ENCODE results near the gene BNC1.
"Not testable (repeated sequence)": the region's sequence is repeated elsewhere in the genome, so short reads cannot be mapped to it uniquely, and the experiment has no call there.

Gene BNC1

DNA sequence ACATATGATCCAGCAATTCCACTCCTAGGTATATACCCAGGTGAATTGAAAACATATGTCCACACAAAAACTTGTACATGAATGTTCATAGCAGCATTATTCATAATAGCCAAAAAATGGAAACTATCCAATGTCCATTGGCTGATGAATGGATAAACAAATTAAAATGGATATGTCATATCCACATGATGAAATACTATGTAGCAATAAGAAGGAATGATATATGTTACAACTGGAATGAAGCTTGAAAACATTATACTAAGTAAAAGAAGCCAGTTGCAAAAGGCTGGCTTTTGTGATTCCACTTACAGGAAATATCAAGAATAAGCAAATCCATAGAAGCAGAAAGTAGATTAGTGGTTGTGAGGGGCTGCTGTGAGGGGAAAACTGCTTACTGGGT is 33.7 kb downstream of the BNC1 start:
- Histone ChIP-seq H3K27ac (no peak overlapping the region), H3K9ac (ENCODE audit: insufficient read length) (no peak overlapping the region), H3K4me3 (no peak overlapping the region), H3K36me3 (ENCODE audit: insufficient read depth, low read length) (no peaks in the 10 kb centered on the region), H3K9me3 (ENCODE audit: low read depth, low read length) (no peaks in the 10 kb centered on the region)
- no peak for DNase-seq (ENCODE audit: low read depth, low spot score)
- no peak for TF ChIP-seq FOXP2 (optimal IDR thresholded peaks at IDR 0.05; ENCODE audit: control extremely low read depth, extremely low read length, insufficient read depth)
- no peak for TF ChIP-seq POLR2AphosphoS5 (IDR thresholded peaks at IDR 0.05; ENCODE audit: borderline replicate concordance, low read depth, low read length)
- no peak for TF ChIP-seq EZH2 (IDR thresholded peaks at IDR 0.05)

DNA sequence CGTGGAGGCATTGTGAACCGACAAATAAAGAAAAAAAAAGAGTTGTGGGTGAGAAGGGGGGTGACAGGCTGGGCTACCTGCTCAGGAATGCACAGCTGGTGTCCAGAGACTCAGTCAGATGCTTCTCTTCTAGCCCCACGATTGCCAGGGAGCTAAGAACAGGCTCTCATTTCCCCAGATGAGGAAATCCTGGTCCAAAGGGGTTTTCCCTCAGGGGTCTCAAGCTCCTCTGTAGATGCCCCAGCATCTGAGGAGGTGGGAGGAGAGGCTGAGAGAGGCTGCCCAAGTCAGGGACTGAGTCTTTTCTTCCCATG is 35.5 kb downstream of the BNC1 start:
- H3K27ac ChIP-seq, result no peak overlapping the region
- TF ChIP-seq EZH2 (IDR thresholded peaks at IDR 0.05), result no peak
- no peak for TF ChIP-seq FOXP2 (optimal IDR thresholded peaks at IDR 0.05; ENCODE audit: control extremely low read depth, extremely low read length, insufficient read depth)
- no peak for TF ChIP-seq POLR2AphosphoS5 (IDR thresholded peaks at IDR 0.05; ENCODE audit: borderline replicate concordance, low read depth, low read length)
- H3K36me3 ChIP-seq (ENCODE audit: insufficient read depth, low read length), result no peaks in the 10 kb centered on the region
- H3K9me3 ChIP-seq (ENCODE audit: low read depth, low read length), result no peaks in the 10 kb centered on the region
- DNase-seq (ENCODE audit: low read depth, low spot score), result no peak
- H3K4me3 ChIP-seq, result no peak overlapping the region
- H3K9ac ChIP-seq (ENCODE audit: insufficient read length), result no peak overlapping the region

- Histone ChIP-seq H3K9ac (ENCODE audit: insufficient read length) (no peak overlapping the region), H3K4me3 (peak overlapping the region; percentile 45; the same call in 1 of the 2 replicates), H3K36me3 (ENCODE audit: insufficient read depth, low read length) (no peaks in the 10 kb centered on the region), H3K9me3 (ENCODE audit: low read depth, low read length) (no peaks in the 10 kb centered on the region), H3K27ac (no peak overlapping the region)
- TF ChIP-seq POLR2AphosphoS5 (IDR thresholded peaks at IDR 0.05; ENCODE audit: borderline replicate concordance, low read depth, low read length), result no peak
- no peak for TF ChIP-seq FOXP2 (optimal IDR thresholded peaks at IDR 0.05; ENCODE audit: control extremely low read depth, extremely low read length, insufficient read depth)
- TF ChIP-seq EZH2 (IDR thresholded peaks at IDR 0.05), result no peak
- DNase-seq (ENCODE audit: low read depth, low spot score), result peak; percentile 67
These were observed 36.1 kb downstream of the BNC1 start for GRCh38 chr15:83248151-83249029.

DNA sequence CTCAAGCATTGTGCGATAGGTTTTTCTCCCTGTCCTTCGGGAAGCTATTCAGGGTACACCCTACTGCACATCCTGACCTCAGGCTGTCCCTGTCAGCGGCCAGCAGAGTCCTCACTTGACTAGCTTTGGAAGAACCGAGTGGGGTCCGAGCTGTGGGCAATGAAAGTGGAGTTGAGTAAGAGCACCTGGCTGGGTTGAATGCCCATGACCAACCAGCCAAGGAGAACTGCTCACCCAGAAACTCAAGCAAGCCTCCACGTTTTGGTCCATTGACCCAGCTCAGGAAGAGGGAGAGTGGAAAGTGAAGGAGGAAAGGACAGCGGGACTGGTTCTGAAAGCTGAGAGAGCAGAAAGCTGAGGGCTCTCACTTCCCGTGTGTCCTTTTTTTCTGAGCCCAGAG is 40.8 kb downstream of the BNC1 start:
- no peak overlapping the region for H3K9ac ChIP-seq (ENCODE audit: insufficient read length)
- H3K36me3 ChIP-seq (ENCODE audit: insufficient read depth, low read length), result no peaks in the 10 kb centered on the region
- H3K27ac ChIP-seq, result no peak overlapping the region
- no peak for DNase-seq (ENCODE audit: low read depth, low spot score)
- TF ChIP-seq FOXP2 (optimal IDR thresholded peaks at IDR 0.05; ENCODE audit: control extremely low read depth, extremely low read length, insufficient read depth) (no peak), EZH2 (IDR thresholded peaks at IDR 0.05) (no peak), POLR2AphosphoS5 (IDR thresholded peaks at IDR 0.05; ENCODE audit: borderline replicate concordance, low read depth, low read length) (no peak)
- peaks cover 5% of the 10 kb centered on the region; the same call in 1 of the 2 replicates for H3K9me3 ChIP-seq (ENCODE audit: low read depth, low read length)
- H3K4me3 ChIP-seq, result no peak overlapping the region

DNA sequence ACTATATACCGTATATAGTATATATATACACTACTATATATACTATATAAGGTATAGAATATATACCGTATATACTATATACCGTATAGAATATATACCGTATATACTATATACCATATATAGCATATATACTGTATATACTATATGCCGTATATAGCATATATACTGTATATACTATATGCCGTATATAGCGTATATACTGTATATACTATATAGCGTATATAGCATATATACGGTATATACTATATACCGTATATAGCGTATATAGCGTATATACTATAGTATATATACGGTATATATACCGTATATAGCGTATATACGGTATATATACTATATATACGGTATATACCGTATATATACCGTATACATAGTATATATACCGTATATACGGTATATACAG is 54.2 kb downstream of the BNC1 start:
- no peaks in the 10 kb centered on the region for H3K9me3 ChIP-seq (ENCODE audit: low read depth, low read length)
- no peak for DNase-seq (ENCODE audit: low read depth, low spot score)
- no peaks in the 10 kb centered on the region for H3K36me3 ChIP-seq (ENCODE audit: insufficient read depth, low read length)
- no peak for TF ChIP-seq EZH2 (IDR thresholded peaks at IDR 0.05)
- no peak for TF ChIP-seq FOXP2 (optimal IDR thresholded peaks at IDR 0.05; ENCODE audit: control extremely low read depth, extremely low read length, insufficient read depth)
- no peak for TF ChIP-seq POLR2AphosphoS5 (IDR thresholded peaks at IDR 0.05; ENCODE audit: borderline replicate concordance, low read depth, low read length)
- no peak overlapping the region for H3K4me3 ChIP-seq
- no peak overlapping the region for H3K27ac ChIP-seq
- H3K9ac ChIP-seq (ENCODE audit: insufficient read length), result no peak overlapping the region

DNA sequence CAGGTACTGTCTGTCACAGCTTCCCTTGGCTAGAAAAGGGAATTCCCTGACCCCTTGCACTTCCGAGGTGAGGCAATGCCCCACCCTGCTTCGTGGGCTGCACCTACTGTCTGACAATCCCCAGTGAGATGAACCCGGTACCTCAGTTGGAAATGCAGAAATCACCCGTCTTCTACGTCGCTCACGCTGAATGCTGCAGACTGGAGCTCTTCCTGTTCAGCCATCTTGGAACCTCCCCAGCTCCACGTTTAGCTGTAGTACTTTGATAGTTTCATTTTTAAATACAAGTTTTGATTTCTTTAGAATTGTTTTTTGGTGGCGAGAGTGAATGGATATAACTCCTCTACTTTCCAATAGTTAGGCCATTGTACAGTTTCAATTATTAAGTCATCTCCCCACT is 59.0 kb downstream of the BNC1 start:
- no peak overlapping the region for H3K4me3 ChIP-seq
- no peak for TF ChIP-seq FOXP2 (optimal IDR thresholded peaks at IDR 0.05; ENCODE audit: control extremely low read depth, extremely low read length, insufficient read depth)
- TF ChIP-seq POLR2AphosphoS5 (IDR thresholded peaks at IDR 0.05; ENCODE audit: borderline replicate concordance, low read depth, low read length), result no peak
- no peak for TF ChIP-seq EZH2 (IDR thresholded peaks at IDR 0.05)
- no peak for DNase-seq (ENCODE audit: low read depth, low spot score)
- no peaks in the 10 kb centered on the region for H3K9me3 ChIP-seq (ENCODE audit: low read depth, low read length)
- no peak overlapping the region for H3K27ac ChIP-seq
- no peak overlapping the region for H3K9ac ChIP-seq (ENCODE audit: insufficient read length)
- no peaks in the 10 kb centered on the region for H3K36me3 ChIP-seq (ENCODE audit: insufficient read depth, low read length)

GRCh38 chr15:83221781-83222180 is 62.7 kb downstream of the BNC1 start:
- H3K9ac ChIP-seq (ENCODE audit: insufficient read length); DNase-seq (ENCODE audit: low read depth, low spot score); H3K27ac ChIP-seq; H3K4me3 ChIP-seq; H3K36me3 ChIP-seq (ENCODE audit: insufficient read depth, low read length); H3K9me3 ChIP-seq (ENCODE audit: low read depth, low read length): not testable (repeated sequence)

GRCh38 chr15:83219026-83219425 is 65.4 kb downstream of the BNC1 start:
- TF ChIP-seq POLR2AphosphoS5 (IDR thresholded peaks at IDR 0.05; ENCODE audit: borderline replicate concordance, low read depth, low read length) (no peak), EZH2 (IDR thresholded peaks at IDR 0.05) (no peak), FOXP2 (optimal IDR thresholded peaks at IDR 0.05; ENCODE audit: control extremely low read depth, extremely low read length, insufficient read depth) (no peak)
- H3K27ac ChIP-seq, result no peak overlapping the region
- H3K9me3 ChIP-seq (ENCODE audit: low read depth, low read length), result no peaks in the 10 kb centered on the region
- H3K9ac ChIP-seq (ENCODE audit: insufficient read length), result no peak overlapping the region
- H3K4me3 ChIP-seq, result no peak overlapping the region
- no peaks in the 10 kb centered on the region for H3K36me3 ChIP-seq (ENCODE audit: insufficient read depth, low read length)
- DNase-seq (ENCODE audit: low read depth, low spot score), result no peak

DNA sequence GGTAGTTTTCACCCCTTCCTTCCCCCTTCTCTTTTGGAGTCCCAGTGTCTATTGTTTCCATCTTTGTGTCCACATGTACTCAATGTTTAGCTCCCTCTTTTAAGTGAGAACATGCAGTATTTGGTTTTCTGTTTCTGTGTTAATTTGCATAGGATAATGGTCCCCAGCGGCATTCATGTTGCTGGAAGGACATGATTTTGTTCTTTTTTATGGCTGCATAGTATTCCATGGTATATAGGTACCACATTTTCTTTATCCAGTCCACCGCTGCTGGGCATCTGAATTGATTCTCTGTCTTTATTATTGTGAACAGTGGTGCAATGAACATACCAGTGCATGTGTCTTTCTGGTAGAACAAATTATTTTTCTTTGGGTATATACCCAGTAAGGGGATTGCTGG is 69.2 kb downstream of the BNC1 start:
- TF ChIP-seq POLR2AphosphoS5 (IDR thresholded peaks at IDR 0.05; ENCODE audit: borderline replicate concordance, low read depth, low read length) (no peak), EZH2 (IDR thresholded peaks at IDR 0.05) (no peak), FOXP2 (optimal IDR thresholded peaks at IDR 0.05; ENCODE audit: control extremely low read depth, extremely low read length, insufficient read depth) (no peak)
- H3K27ac ChIP-seq, result no peak overlapping the region
- H3K4me3 ChIP-seq, result no peak overlapping the region

More for the DNA sequence above, 69.2 kb downstream of the BNC1 start:
- DNase-seq (ENCODE audit: low read depth, low spot score), result no peak
- Histone ChIP-seq H3K9ac (ENCODE audit: insufficient read length) (no peak overlapping the region), H3K36me3 (ENCODE audit: insufficient read depth, low read length) (no peaks in the 10 kb centered on the region), H3K9me3 (ENCODE audit: low read depth, low read length) (no peaks in the 10 kb centered on the region)
